SJSA1 (cell line): Measurements from ENCODE around the gene GALNT6. TPM values are rescaled to one million over a fixed set of nuclear protein-coding genes. Genes with fewer than 3 reads are reported as not detected.
A peak's percentile ranks its signal among the peaks of the same experiment; 100 is the strongest.

ENCODE experiments used
- DNase-seq, 2 experiments: peaks; one replicate each; pipeline ENCODE4 v3.0.0-alpha.2; 2015 to 2020; ENCODE audit warnings: low spot score in 2 of 2, low read depth in 1 of 2
- H3K27ac ChIP-seq: fragments of 250-450 bp; sonication (Bioruptor Pico); 2 replicates; pipeline ENCODE4 v1.5.1; 2020; ENCODE audit warnings: mild to moderate bottlenecking, moderate library complexity
- H3K27me3 ChIP-seq: fragments of 250-450 bp; sonication (Bioruptor Pico); replicated peaks from 2 replicates; pipeline ENCODE4 v1.5.1; 2020; ENCODE audit warnings: mild to moderate bottlenecking, moderate library complexity
- H3K36me3 ChIP-seq: fragments of 250-450 bp; sonication (Bioruptor Pico); 2 replicates; pipeline ENCODE4 v1.5.1; 2020; ENCODE audit warnings: mild to moderate bottlenecking
- H3K4me1 ChIP-seq: fragments of 250-450 bp; sonication (Bioruptor Pico); replicated peaks from 2 replicates; pipeline ENCODE4 v1.6.1; 2021; ENCODE audit warnings: mild to moderate bottlenecking
- H3K4me3 ChIP-seq: fragments of 250-450 bp; sonication (Bioruptor Pico); 2 replicates; pipeline ENCODE4 v1.5.1; 2020; ENCODE audit warnings: mild to moderate bottlenecking
- H3K9me3 ChIP-seq: fragments of 250-450 bp; sonication (Bioruptor Pico); replicated peaks from 2 replicates; pipeline ENCODE4 v1.5.1; 2020; ENCODE audit warnings: mild to moderate bottlenecking
- total RNA-seq: library from RNA; depleted of rRNA; stranded (reverse); fragments of >200 nt; shearing (Covaris generic); gene quantifications from 2 replicates; pipeline ENCODE4 v1.2.3, GENCODE V29; 2014

GALNT6 gene
- total RNA-seq, 1 experiment from 2014 or later, result 30.8 TPM

DNA sequence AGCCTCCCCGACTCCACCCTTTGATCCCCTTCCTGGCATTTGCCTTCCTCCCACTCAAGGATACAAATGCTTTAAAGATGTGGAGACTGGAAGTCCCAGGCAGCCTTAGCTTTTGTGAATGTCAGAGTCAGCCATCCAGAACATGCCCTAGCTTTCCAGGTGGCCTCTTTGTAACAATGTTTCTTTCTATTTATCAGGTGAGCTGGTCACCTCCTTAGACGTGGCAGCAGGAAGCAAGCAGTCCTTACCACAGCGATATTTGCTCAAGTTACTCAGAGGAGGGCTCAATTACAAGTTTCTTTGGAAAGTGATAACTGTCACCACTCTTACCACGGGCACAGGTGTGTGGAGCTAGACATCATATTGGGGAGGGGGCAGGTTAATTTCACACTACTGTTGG lies 4.9 kb downstream of the GALNT6 start:
- Histone ChIP-seq H3K9me3 (peaks cover 4% of the 10 kb centered on the region; the same call in 1 of the 2 replicates), H3K27me3 (no peaks in the 10 kb centered on the region), H3K4me1 (peaks cover 49% of the 10 kb centered on the region), H3K4me3 (no peak overlapping the region), H3K27ac (no peak overlapping the region), H3K36me3 (peaks cover 32% of the 10 kb centered on the region)
- DNase-seq, result no peak

DNA sequence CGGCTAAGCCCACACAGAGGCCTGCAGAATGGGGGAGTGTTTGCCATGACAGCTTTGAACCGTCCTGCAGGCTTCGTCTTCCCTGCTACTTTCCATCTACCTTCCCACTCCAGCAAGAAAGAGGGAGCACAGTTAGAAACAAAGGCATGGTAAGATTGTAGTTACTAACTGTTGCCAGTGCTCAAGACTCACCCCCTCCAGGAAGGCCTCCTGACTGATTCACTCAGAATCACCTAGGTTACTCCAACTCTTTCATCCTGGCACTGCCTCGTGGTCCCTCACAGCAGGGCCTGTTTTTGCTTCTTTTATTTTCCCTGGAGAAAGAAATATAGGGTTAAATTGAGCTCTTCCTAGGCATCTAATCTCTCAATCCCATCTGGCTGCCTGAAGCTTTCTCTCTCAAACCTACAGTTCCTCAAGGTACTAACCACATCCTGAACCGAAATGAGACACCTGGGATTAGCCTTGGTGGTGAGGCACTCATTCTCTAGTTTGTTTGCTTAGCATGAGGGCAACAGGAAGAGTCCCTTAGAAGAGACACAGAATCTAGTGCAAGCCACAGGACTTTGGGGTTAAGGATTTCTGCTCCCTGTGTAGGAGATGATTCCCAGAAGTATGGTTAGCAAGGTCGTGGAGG lies 7.8 kb downstream of the GALNT6 start:
- Histone ChIP-seq H3K36me3 (peaks cover 49% of the 10 kb centered on the region), H3K27me3 (no peaks in the 10 kb centered on the region), H3K4me1 (peaks cover 19% of the 10 kb centered on the region), H3K4me3 (no peak overlapping the region), H3K9me3 (no peaks in the 10 kb centered on the region), H3K27ac (no peak overlapping the region)
- no peak for DNase-seq

DNA sequence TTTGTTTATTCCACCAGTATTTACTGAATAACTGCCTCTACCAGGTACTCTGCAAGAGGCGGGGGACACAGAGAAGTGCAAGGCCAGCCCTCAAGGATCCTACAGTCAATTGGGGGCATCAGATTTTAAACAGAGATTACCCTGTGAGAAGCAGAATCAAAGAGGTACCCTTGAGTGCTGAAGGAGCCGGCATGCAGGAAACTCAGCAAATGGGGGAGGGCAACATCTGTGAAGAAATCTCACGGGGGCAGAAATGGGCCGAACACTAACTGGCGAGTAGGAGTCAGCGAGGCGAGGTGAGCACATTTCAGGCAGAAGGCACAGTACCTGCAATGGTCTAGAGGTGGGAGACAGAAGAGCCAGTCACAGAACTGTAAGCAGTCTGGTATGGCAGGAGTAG lies 9.0 kb downstream of the GALNT6 start:
- H3K27ac ChIP-seq, result no peak overlapping the region

DNA sequence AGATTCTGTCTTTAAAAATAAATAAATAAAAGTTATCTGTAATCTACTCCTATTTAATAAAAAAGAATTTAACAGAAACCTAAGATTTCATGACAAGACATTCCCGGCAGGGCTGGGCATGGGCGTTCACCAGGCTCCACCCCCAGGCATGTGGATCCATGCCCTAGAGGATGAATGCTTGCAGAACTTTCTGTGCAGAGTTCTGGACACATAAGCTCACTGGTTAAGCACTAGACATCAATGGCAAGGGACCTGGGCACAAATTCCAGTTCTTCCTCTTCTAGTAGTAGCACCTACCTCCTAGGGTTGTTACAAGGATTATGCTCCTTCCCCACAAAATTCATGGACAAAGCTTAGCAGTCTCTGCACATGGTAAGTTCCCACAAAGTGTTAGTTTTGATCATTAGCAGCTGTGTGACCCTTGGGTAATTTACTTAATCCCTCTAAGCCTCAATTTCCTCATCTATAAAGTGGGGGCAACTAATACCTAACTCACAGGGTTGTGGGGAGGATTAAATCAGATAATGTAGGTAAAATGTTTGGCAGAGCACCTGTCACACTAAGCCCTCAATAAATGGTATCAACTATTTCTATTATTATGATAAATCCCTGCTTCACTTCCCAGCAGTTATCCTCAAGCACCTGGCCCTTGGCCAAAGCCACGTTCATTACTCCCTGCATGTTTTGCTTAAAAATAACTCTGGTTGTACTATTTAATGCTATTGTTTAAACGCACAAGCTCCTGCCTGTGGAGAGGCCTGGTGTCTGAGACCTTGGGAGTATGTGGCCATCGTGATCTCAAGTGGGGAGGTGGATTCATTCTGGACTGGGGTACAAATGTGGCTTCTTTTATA lies 9.8 kb downstream of the GALNT6 start:
- Histone ChIP-seq H3K27me3 (no peaks in the 10 kb centered on the region), H3K27ac (no peak overlapping the region), H3K4me3 (no peak overlapping the region), H3K36me3 (peaks cover 65% of the 10 kb centered on the region), H3K9me3 (no peaks in the 10 kb centered on the region), H3K4me1 (peaks cover 12% of the 10 kb centered on the region)
- DNase-seq, result peak in 1 of 2 experiments; percentile 30

More for the DNA sequence above, 9.0 kb downstream of the GALNT6 start:
- Histone ChIP-seq H3K4me3 (no peak overlapping the region), H3K4me1 (peaks cover 12% of the 10 kb centered on the region), H3K36me3 (peaks cover 59% of the 10 kb centered on the region), H3K9me3 (no peaks in the 10 kb centered on the region), H3K27me3 (no peaks in the 10 kb centered on the region)
- no peak for DNase-seq

DNA sequence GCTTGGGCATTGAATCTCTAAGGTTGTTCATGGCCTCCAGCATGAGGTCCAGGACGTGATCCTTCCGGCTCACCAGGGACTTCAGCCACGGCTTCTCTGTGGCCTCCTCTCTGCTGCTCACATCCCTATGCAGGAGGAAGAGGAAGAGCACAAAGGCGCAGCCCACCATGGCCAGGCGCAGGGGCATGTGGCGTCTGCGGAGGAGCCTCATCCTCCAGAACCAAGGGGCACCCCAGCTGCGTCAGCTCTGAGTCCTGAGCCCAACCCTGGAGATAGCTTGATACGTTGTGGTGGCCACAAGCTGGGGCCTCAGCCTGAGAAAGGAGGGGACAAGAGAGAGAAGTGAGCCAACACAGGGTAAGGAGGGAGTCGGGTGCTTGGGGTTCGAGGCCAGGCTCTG lies 11.6 kb downstream of the GALNT6 start:
- H3K27ac ChIP-seq, result no peak overlapping the region
- H3K9me3 ChIP-seq, result no peaks in the 10 kb centered on the region
- peaks cover 81% of the 10 kb centered on the region for H3K36me3 ChIP-seq
- peaks cover 14% of the 10 kb centered on the region for H3K4me1 ChIP-seq
- H3K4me3 ChIP-seq, result no peak overlapping the region
- no peak for DNase-seq
- no peaks in the 10 kb centered on the region for H3K27me3 ChIP-seq

DNA sequence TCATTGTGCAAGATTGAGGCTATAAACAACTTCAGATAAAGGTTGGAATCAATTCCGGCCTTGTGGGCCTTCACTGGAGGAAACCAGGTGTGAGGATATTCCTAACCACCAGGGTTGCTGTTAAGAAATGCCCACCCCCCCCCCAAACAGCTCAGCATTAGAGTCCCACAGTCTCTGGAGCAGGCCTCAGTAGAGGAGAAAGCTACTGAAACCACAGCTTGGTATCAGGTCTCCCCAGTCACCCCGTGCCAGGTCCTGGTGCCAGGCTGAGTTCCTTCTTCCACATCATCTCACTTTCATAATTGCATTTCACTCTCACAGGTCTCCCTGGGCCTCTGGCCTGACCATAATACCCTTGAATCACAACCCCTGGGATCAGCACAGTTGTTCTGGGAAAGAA lies 12.5 kb downstream of the GALNT6 start:
- DNase-seq, result no peak

DNA sequence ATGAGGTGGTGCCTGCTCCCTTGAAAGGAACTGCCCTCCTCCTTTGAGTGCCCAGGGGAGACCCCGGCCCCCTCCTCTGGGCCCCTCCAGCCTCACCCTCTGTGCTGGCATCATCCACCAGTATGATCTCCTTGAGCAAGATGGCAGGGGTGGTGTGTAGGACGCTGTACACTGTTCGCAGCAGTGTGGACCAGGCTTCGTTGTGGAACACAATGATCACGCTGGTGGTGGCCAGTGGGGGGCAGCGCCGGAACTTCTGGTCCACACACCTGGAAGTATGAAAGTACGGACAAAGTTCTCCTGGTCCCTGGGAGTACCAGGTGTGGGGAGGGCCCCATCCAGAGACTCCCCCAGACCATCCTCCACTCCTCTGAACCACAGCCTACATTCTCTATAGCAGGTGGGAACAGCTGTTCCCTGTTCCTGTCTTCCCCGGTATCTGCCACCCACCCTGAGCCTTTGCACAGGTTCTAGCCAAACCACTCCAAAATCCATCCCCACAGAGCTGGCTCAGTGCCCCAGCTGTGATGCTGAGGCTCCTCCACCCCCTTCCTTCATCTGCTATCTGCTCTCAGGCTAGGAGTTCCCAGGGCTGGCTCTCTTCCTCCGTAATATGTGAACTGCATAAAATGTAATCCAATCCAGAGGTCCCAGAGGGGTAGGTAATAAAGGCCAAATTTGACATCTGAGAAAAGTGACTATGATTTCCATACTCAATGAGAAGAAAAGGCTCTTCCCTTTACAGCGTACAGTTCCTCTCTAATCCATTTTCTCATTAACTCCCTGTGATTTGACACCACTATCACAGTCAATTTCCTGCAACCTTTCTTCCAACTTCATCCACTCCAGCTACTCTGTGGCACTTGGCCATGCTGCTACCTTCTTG lies 13.9 kb downstream of the GALNT6 start:
- no peak for DNase-seq
- Histone ChIP-seq H3K4me3 (no peak overlapping the region), H3K9me3 (no peaks in the 10 kb centered on the region), H3K4me1 (peaks cover 17% of the 10 kb centered on the region), H3K36me3 (peaks cover 79% of the 10 kb centered on the region), H3K27me3 (no peaks in the 10 kb centered on the region), H3K27ac (no peak overlapping the region)

More for the DNA sequence above, 12.5 kb downstream of the GALNT6 start:
- Histone ChIP-seq H3K4me3 (no peak overlapping the region), H3K27me3 (no peaks in the 10 kb centered on the region), H3K9me3 (no peaks in the 10 kb centered on the region), H3K4me1 (peaks cover 14% of the 10 kb centered on the region), H3K27ac (no peak overlapping the region), H3K36me3 (peaks cover 80% of the 10 kb centered on the region)

DNA sequence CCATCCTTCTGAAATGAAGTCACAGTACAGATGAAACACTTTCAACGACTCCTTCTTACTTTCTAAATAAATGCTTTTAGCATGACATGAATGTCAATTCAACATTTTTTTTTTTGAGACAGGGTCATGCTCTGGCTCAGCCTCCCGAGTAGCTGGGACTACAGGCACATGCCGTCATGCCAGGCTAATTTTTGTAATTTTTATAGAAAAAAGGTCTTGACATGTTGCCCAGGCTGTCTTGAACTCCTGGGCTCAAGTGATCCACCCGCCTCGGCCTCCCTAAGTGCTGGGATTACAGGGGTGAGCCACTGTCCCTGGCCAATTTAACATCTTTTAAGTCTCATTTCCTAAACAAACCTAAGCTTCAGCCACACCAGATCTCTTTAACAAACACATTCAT lies 16.4 kb downstream of the GALNT6 start:
- Histone ChIP-seq H3K4me1 (peaks cover 29% of the 10 kb centered on the region), H3K36me3 (peaks cover 69% of the 10 kb centered on the region), H3K27me3 (no peaks in the 10 kb centered on the region), H3K9me3 (no peaks in the 10 kb centered on the region), H3K4me3 (no peak overlapping the region), H3K27ac (no peak overlapping the region)
- no peak for DNase-seq

DNA sequence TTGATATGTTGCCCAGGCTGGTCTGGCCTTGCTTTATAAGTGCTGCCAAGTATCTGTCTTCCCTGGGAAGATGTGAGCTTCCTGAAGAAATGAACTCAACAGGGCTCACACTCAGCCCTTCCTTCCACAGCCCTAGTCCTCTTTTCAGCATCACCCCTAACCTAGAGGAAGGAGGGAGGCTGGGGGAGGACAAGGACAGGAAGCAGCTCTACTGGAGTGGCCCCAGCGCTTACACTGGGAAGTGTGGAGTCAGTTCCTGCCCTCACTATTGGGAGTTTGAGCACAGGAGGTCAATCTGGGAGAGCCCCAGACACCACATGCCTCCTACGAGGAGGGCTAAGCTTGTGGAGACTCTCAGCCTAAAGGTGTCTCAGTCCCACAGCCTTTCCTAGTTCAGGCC lies 16.8 kb downstream of the GALNT6 start:
- Histone ChIP-seq H3K27me3 (no peaks in the 10 kb centered on the region), H3K9me3 (no peaks in the 10 kb centered on the region), H3K36me3 (peaks cover 67% of the 10 kb centered on the region), H3K27ac (no peak overlapping the region), H3K4me3 (no peak overlapping the region), H3K4me1 (peaks cover 29% of the 10 kb centered on the region)
- no peak for DNase-seq

DNA sequence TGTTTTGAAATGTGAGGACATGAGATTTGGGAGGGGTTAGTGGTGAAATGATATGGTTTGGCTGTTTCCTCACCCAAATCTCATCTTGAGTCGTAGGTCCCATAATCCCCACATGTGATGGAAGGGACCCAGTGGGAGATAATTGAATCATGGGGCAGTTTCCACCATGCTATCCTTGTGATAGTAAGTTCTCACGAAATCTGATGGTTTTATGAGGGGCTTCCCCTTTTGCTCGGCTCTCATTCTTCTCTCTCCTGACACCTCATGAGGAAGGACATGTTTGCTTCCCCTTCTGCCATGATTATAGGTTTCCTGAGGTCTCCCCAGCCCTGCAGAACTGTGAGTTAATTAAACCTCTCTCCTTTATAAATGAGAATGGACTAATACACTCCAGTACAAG lies 18.0 kb downstream of the GALNT6 start:
- Histone ChIP-seq H3K36me3 (peaks cover 65% of the 10 kb centered on the region), H3K27ac (no peak overlapping the region), H3K27me3 (no peaks in the 10 kb centered on the region), H3K4me3 (no peak overlapping the region), H3K9me3 (no peaks in the 10 kb centered on the region), H3K4me1 (peaks cover 35% of the 10 kb centered on the region)
- DNase-seq, result no peak

DNA sequence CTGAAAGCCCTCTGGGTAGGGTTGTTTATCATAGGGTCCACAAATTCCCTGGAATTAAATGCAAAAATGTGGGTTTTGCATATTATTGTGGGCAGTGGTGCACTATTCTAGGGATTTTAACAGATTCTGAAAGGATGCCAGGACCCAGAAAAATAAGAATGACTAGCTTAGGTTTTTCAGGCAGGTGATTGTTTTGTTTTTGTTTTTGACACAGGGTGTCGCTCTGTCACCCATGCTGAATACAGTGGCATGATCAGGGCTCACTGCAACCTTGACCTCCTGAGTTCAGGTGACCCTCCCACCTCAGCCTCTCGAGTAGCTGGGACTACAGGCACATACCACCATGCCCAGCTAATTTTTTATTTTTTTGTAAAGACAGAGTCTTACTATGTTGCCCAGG lies 19.2 kb downstream of the GALNT6 start:
- H3K4me1 ChIP-seq, result peaks cover 35% of the 10 kb centered on the region
- H3K9me3 ChIP-seq, result no peaks in the 10 kb centered on the region
- peak overlapping the region; percentile 63 for H3K27ac ChIP-seq
- DNase-seq, result no peak
- H3K36me3 ChIP-seq, result peaks cover 58% of the 10 kb centered on the region
- no peaks in the 10 kb centered on the region for H3K27me3 ChIP-seq
- H3K4me3 ChIP-seq, result no peak overlapping the region

DNA sequence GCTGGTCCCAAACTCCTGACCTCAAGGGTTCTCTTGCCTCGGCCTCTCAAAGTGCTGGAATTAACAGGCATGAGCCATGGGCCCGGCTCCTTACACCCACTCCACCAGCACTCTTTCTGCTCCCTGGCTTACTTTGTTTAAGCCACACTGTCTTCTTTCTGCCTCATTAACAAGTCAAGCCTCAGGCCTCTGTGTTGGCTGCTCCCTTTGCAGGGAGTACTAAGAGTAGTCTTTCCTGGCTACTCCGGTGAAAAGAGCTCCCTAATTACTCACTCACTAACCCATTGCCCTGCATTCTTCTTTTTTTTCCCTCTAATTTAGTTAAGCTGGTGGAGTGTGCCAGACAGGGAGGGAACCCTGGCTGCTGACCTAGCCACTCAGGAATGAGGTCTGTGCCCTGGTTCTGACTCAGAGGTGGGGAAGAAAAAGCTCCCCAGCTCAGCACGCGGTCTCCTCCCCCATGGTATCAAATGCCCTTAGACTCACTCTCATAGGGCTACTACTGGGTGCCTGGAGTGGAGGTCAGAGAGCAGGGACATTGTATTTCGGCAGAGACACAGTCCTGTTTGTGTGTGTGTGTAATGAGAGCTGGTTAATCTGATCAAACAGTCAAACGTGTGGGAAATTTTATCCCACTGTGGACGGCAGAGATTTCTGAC lies 19.8 kb downstream of the GALNT6 start:
- peak; percentile 95 to 97 for DNase-seq
- Histone ChIP-seq H3K36me3 (peaks cover 53% of the 10 kb centered on the region), H3K27me3 (no peaks in the 10 kb centered on the region), H3K9me3 (no peaks in the 10 kb centered on the region), H3K4me1 (peaks cover 35% of the 10 kb centered on the region), H3K27ac (peak overlapping the region; percentile 63), H3K4me3 (no peak overlapping the region)

DNA sequence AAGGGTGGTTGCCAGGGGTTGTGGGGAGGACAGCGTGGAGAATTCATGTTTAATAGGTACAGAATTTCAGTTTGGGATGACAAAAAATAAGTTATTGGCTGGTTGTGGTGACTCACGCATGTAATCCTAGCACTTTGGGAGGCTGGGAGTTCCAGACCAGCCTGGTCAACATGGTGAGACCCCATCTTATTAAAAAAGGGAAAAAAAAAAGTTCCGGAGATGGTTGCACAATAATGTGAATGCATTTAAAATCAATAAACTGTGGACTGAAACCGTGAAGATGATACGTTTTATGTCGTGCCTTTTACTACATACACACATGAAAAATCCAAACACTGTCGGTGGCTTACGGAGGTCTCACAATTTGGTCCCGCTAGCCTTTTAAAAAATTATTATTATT lies 20.5 kb downstream of the GALNT6 start:
- no peaks in the 10 kb centered on the region for H3K27me3 ChIP-seq
- no peak for DNase-seq
- H3K36me3 ChIP-seq, result peaks cover 47% of the 10 kb centered on the region
- no peak overlapping the region for H3K4me3 ChIP-seq
- no peaks in the 10 kb centered on the region for H3K9me3 ChIP-seq
- no peak overlapping the region for H3K27ac ChIP-seq
- peaks cover 35% of the 10 kb centered on the region for H3K4me1 ChIP-seq
